Measurements from ENCODE around the gene WFDC8. TPM values are rescaled to one million over a fixed set of nuclear protein-coding genes. Genes with fewer than 3 reads are reported as not detected.

WFDC8 gene
- not detected in 2 replicates for total RNA-seq

DNA sequence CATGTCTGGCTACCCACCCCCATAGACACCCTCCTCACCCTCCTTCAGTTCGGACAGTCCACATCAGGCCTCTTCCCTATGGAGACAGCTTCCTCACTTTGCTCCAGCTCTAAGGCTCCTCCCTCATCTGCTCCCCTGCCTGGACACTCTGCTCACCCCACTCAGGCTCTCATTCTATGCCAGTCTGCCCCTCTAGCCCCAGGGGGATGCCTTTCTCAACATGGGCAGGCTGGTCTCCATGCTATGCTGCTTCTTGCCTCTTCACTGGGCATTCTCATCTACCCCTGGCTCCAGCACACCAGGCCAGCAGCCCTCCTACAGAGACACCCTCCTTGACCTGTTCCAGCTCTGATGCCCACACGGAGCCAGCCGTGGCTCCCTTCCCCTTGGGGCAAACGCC is at the start of gene WFDC8:
TSS of gene WFDC8 (minus strand) at position 101 of the 400 bp plus-strand sequence. CDS start at position 64, 37 bp downstream.
- no peak for TF ChIP-seq CTCF (IDR thresholded peaks at IDR 0.05; ENCODE audit: insufficient read depth, low read depth, low read length)
- no peak within 1 kb of the TSS for H3K4me3 ChIP-seq (ENCODE audit: low read depth, low read length)
- DNase-seq (ENCODE audit: low read depth) = no peak

DNA sequence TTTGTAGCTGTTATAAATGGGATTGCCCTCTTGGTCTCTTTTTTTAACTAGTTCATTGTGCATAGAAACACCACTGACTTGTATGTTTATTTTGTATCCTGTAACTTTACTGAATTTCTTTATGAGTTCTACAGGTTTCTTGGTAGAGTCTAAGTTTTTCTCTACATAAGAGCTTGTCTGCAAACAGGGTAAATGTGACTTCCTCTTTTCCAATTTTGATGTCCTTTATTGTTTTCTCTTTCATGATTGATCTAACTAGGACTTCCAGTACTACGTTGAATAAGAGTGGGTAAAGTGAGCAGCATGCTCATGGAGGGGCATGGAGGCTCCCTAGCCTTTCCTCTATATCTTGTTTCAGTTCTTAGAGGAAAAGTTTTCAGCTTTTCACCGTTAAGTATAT is 47.5 kb upstream of the WFDC8 start:
- no peak for DNase-seq (ENCODE audit: low read depth)
- H3K4me3 ChIP-seq (ENCODE audit: low read depth, low read length) = no peak overlapping the region
- no peak for TF ChIP-seq CTCF (IDR thresholded peaks at IDR 0.05; ENCODE audit: insufficient read depth, low read depth, low read length)

DNA sequence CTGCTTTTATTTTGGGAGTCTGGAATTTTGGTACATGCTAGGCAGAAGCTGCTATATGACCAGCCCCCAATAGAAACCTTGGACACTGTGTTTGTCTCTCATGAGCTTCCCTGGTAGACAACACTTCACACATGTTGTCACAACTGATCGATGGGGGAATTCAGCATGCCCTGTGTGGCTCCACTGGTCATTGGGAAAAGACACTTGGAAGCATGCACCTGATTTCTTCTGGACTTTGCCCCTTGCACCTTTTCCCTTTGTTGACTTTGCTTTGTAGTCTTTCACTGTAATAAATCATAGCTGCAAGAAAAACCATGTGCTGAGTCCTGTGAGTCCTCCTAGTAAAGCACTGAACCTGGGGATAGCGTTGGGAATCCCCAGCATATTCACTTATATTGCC is 42.5 kb upstream of the WFDC8 start:
- no peak for DNase-seq (ENCODE audit: low read depth)
- no peak for TF ChIP-seq CTCF (IDR thresholded peaks at IDR 0.05; ENCODE audit: insufficient read depth, low read depth, low read length)
- no peak overlapping the region for H3K4me3 ChIP-seq (ENCODE audit: low read depth, low read length)

DNA sequence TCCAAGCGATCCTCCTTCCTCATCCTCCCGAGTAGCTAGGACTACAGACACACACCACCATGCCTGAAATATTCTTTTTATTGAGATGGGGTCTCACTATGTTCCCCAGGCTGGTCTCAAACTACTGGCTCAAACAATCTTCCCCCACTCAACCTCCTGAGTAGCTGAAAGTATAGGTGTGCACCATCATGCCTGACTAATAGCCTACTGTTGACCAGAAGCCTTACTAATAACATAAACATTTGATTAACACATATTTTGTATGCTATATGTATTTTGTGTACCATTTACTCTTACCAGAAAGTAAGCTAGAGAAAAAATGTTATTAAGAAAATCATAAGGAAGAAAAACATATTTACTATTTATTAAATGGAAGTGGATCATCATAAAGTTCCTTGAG is 38.5 kb upstream of the WFDC8 start:
- no peak overlapping the region for H3K4me3 ChIP-seq (ENCODE audit: low read depth, low read length)
- DNase-seq (ENCODE audit: low read depth) = no peak
- no peak for TF ChIP-seq CTCF (IDR thresholded peaks at IDR 0.05; ENCODE audit: insufficient read depth, low read depth, low read length)

GRCh38 chr20:45612314-45612713 is 33.2 kb upstream of the WFDC8 start:
- TF ChIP-seq CTCF (IDR thresholded peaks at IDR 0.05; ENCODE audit: insufficient read depth, low read depth, low read length) = no peak
- no peak for DNase-seq (ENCODE audit: low read depth)
- H3K4me3 ChIP-seq (ENCODE audit: low read depth, low read length) = no peak overlapping the region

GRCh38 chr20:45611054-45611453 is 32.0 kb upstream of the WFDC8 start:
- peak; percentile 90 for DNase-seq (ENCODE audit: low read depth)
- TF ChIP-seq CTCF (IDR thresholded peaks at IDR 0.05; ENCODE audit: insufficient read depth, low read depth, low read length) = no peak
- no peak overlapping the region for H3K4me3 ChIP-seq (ENCODE audit: low read depth, low read length)

GRCh38 chr20:45607810-45608209 is 28.7 kb upstream of the WFDC8 start:
- TF ChIP-seq CTCF (IDR thresholded peaks at IDR 0.05; ENCODE audit: insufficient read depth, low read depth, low read length) = no peak
- H3K4me3 ChIP-seq (ENCODE audit: low read depth, low read length) = no peak overlapping the region
- no peak for DNase-seq (ENCODE audit: low read depth)

All from fibroblast of villous mesenchyme (primary cell).